Measurements from ENCODE around the gene RPS6KA3.
"Not testable (repeated sequence)": the region's sequence is repeated elsewhere in the genome, so short reads cannot be mapped to it uniquely, and the experiment has no call there.

The RPS6KA3 gene

DNA sequence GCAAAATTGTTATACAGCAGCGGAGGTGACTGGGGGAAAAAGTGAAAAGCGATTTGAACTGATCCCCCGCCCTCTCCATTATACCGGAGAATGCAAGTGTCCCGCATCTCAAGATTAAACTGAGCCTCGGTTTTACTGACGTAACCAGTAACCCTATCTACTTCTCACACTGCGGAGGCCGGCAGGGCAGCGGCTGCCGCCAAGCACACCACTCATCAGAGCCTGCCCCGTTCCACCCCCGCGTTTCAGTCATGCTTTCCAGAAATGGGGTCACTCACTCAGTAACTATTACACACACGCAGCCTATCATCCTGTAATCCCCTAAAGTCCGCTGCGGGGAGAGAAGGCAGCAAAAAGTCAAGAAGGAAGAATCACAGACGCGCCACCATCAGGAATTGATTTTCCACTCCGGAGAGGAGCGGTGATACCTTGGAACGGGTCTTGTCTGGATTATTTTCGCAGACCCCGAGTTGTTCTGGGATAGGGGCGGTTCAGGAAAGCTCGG is 1.4 kb downstream of the RPS6KA3 start:
- DNase-seq, result no peak

DNA sequence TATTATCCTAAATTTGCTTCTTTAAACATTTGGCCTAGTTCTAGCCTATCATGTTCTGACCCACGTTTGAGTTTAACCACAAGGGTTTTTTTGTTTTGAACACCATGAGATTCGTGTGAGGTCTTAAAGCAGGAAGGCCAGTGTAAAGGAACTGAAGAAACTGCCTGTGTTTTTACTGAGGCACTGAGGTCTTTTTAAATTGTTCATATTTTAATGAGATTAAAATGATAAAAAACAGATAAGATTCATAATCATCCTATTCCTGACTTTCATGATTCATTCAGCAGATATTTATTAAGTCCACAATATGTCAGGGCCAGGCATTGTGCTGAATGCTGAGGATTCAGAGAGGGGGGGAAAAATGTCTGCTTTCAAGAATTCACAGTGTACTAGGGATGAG is 3.2 kb downstream of the RPS6KA3 start:
- DNase-seq, result no peak

DNA sequence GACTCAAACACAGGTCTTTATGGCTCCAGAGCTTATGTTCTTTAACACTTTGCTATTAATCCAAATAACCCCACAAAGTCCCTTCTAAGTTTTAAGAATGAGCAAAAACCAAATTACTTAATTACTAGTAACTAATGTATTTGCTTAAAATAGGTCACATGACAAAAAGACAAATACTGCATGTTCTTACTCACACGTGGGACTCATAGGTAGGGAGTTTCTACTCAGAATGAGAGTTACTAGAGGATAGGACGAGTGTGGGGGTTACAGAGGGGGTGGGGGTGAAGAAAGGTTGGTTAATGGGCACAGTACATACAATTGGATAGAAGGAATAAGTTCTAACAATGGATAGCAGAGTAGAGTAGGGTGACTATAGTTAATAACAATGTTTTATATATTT is 5.8 kb downstream of the RPS6KA3 start:
- DNase-seq, result no peak

DNA sequence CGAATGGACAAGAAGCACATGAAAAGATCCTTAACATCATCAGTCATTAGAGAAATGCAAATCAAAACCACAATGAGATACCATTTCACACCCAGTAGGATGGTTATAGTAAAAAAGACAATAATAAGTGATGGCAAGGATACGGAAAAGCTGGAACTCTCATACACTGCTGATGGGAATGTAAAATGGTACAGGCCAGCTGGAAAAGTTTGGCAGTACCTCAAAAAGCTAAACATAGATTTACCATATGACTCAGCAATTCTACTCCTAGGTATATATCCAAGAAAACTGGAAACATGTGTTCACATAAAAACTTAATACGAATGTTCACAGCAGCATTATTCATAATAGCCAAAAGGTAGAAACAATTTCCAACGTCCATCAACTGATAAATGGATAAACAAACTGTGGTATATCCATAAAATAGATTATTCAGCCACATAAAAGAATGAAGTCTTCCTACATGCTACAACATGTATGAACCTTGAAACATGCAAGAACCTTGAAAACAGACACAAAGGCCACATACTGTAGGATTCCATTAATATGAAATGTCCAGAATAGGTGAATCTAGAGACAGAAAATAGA is 11.9 kb downstream of the RPS6KA3 start:
- no peak for DNase-seq

- no peak for DNase-seq
These were observed 13.5 kb downstream of the RPS6KA3 start for GRCh38 chrX:20253232-20253543.

DNA sequence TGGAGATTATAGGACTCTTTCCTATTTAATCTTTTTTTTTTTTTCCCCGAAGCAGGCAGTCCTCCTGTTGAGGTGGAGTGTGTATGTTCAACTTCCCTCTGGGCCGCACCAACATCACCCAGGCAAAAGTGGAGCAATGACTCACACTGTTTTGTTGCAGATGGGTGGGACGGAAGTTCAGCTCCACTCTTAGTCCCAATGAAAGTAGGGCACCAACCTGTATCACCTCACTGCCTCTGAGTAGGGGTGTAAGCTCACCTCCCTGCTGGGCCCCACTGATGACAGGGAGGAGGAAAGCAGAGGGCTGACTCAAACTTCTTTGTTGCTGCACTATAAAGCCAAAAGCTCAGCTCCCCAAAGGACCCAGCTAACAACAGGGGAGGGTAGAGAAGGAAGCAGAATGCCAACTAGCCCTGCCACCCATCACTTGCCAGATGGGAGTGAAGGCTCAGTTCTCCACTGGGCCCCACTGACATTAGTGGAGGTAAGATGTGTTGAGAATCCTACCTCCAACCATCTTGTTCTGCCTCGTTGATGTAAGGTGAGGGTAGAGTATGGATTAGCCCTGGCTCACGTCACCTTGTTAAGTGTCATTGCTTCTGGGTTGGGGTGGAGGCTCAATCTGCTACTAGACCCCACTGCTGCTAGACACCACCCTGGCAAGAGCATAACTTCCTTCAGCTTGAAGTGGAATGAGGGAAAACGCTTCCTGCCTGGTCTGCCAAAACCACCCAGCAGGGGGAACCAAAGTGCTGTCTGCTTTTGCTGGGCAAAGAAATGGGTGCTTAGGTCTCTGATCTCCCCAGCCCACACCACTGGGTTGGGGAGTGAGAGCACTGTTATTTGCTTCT is 14.1 kb downstream of the RPS6KA3 start:
- DNase-seq, result no peak

DNA sequence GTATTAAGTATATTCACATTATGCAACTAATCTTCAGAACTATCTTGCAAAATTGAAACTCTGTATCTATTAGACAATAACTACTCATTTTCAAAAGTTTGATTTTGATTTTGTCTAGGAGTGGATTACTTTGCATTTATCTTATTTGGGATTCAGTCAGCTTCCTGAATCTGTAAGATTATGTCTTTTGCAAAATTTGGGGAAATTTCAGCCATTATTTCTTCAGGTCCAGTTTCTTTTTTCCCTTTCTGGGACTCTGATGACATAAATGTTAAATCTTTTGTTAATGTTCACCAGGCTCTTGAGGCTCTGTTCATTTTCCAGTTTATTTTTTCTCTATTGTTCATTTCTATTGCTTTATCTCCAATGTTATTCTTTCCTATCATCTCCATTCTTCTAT is 15.0 kb downstream of the RPS6KA3 start:
- DNase-seq, result no peak

DNA sequence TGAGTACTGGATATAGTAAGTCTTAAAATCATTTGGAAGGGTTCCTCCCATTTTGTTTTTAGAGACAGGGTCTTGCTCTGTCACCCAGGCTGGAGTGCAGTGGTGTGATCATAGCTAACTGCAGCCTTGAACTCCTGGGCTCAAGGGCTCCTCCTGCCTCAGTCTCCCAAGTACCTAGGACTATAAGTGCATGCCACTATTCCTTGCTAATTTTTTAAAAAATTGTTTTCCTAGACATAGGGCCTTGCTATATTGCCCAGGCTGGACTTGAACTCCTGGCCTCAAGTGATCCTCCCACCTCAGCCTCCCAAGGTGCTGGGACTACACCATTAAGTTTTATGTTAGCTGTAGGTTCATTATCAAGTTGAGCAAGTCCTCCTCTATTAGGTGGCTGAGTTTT is 16.6 kb downstream of the RPS6KA3 start:
- not testable (repeated sequence) for DNase-seq

GRCh38 chrX:20248592-20249192 is 18.0 kb downstream of the RPS6KA3 start:
- DNase-seq, result no peak

DNA sequence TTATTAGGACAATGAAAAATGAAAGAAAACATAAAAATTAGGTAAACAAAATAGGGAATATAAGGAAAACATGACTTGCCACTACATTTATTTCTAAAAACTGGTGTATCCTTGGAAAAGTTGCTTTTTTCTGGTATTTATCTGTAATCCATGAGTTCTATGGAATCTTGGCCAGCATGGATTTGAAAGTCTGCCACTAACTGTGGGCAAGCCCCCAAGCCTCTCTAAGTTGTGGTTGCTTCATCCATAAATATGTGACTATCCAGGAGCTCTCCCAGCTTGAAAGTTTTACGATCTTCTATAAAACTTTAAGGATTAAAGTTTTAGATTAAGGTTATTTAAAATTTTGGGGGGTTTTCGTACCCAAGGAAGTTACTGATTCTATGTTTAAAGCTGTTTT is 21.8 kb downstream of the RPS6KA3 start:
- DNase-seq, result no peak

DNA sequence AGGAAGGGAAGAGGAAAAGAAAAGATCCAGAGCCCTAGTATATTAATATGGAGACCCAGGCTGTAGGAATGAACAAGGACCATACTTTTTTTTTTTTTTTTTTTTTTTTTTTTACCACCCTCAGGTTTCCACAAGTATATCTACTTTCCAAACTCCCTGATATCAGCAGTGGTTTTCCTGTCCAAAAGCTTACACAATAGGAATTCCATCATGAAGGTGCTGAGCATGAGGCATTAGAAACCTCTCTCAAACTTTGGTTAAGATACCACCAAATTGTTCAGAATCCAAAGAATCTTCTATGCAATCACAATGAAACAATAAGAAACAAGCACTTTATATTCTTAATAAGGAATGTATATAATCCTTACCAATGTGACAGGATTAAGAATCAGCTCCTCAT is 26.5 kb downstream of the RPS6KA3 start:
- no peak for DNase-seq

- no peak for DNase-seq
These were observed 28.8 kb downstream of the RPS6KA3 start for GRCh38 chrX:20237864-20238263.

DNA sequence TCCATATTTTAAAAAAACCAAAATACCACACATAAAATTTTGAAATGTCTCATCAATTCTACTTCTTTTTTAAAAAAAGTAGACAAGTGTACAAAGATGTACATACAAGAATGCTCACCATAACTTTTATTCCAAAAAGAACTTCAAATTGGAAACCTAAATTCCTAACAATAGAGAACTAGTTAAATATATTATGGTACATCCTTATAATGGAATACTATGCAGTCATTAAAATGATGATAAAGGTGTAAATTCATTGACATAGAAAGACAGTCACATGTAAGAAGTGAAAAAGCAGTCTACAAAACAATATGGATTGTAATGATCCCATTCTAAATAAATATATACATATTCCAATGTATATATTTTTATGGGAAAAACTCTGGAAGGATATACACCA is 31.0 kb downstream of the RPS6KA3 start:
- no peak for DNase-seq

DNA sequence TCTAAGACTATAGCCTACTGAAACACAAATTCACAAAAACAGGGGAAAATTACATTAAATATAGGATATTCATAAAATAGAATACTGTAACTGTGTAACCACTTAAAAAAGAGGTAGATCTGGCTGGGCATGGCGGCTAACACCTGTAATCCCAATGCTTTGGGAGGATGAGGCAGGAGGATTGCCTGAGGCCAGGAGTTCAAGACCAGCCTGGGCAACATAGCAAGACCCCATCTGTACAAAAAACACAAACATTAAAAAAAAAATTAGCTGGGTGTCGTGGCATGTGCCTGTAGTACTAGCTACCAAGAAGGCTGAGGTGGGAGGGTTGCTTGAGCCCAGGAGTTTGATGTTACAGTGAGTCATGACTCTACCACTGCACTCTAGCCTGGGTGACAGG is 33.4 kb downstream of the RPS6KA3 start:
- no peak for DNase-seq

- DNase-seq, result no peak
These were observed 35.1 kb downstream of the RPS6KA3 start for GRCh38 chrX:20231598-20231997.

- no peak for DNase-seq
These were observed 36.3 kb downstream of the RPS6KA3 start for GRCh38 chrX:20230406-20230805.

DNA sequence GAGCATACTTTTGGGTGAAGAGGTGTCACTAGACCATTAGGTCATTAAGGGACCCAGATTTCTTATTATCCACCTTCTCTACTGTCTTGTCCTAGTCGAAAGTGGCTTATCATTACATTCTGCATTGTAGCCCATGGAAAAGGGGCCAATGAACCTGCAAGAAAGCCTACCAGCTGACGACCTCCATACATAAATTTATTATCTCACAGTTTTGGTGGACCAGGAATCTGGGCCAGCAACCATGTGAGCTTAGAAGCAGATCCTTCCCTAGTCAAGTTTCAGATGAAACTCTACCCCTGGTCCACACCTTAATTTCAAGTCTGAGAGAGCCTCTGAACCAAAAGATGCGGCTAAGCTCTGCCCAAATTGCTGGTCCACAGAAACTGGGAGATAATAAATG is 37.6 kb downstream of the RPS6KA3 start:
- DNase-seq, result no peak

- no peak for DNase-seq
These were observed 38.5 kb downstream of the RPS6KA3 start for GRCh38 chrX:20228245-20228644.

DNA sequence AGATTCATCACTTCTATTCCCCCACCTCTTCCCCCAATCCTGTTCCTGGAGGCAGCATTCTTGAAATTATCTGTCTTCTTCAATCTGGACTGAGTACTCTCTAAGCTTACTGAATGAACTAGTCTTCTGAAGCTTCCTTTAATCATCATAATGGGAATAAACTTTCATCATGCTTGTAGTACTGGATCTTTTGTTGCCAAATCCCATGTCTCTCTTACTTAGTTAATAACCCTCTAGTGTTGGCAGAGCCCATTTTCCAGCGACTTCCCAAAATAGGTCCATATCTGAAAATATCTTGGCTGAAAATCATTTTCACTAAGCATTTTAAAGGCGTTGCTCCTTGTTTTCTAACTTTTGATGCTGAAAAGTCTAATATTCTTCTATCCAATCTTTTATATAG is 39.6 kb downstream of the RPS6KA3 start:
- no peak for DNase-seq

DNA sequence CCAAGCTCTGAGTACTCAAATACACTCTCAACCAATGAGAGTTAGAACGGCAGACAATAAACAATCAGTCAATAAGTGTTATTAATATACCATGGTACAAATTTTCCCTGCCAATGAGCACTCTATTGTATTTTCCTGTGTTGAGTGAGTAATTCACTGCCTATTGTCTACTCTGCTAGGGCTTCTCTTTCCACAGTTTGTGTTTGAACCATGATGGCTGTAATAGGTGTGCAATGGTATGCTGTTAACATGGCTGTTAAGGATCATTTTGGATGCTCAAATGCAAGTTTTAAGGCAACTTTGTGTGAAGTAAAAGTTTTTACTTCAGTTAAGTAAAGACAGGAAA is 41.2 kb downstream of the RPS6KA3 start:
- no peak for DNase-seq

DNA sequence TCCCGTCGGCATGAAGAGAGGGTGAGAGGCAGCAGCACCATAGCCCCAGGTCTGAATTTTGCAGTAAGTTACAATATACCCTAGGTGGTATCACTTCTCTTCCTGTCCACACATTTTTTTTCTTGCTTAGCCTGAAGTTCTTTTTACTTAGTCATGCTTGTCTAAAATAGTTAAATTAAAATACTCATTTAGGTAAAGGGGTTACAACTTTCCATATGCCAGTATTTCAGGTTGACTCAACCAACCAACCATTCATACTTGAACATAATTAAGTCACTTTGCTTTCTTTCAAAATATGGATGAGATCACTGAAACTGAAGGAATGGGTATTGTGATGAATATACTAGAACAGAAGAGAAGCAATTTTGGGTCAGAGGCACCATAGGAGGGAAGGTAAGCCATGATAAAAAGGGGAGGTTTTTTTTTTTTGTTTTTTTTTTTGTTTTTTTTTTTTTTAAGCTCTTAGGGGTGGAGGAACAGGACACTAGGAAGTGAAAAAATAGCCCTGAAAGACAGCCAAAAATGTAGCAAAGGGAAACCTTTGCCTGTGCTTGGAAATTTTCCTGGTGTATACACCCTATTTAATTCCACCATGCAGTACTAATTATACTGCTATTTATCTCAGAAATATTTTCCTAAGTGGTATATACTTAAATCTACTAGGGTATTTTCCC is 41.8 kb downstream of the RPS6KA3 start:
- DNase-seq, result no peak

GRCh38 chrX:20221902-20222301 is 44.8 kb downstream of the RPS6KA3 start:
- peak; percentile 5 for DNase-seq

GRCh38 chrX:20218836-20219505 is 47.7 kb downstream of the RPS6KA3 start:
- no peak for DNase-seq

Data from NCI-H2029 treated with DMSO at 0.1 percent for 48 hours (cell line).